Osteoblast (primary cell): ENCODE data around the gene HOXB1. TPM values are rescaled to one million over a fixed set of nuclear protein-coding genes. Genes with fewer than 3 reads are reported as not detected.
A peak's percentile ranks its signal among the peaks of the same experiment; 100 is the strongest.

Experiments
- DNase-seq: peaks from one replicate; pipeline ENCODE4 v3.0.0; 2011; ENCODE audit warnings: low spot score, mixed read lengths; ENCODE audit not compliant: insufficient read length; ENCODE audit errors: missing footprints
- H2AFZ ChIP-seq: 2 replicates; pipeline ENCODE4 v1.6.0; 2011; ENCODE audit warnings: mild to moderate bottlenecking, low read length
- H3K27ac ChIP-seq: 2 replicates; pipeline ENCODE4 v1.5.1; 2011; ENCODE audit warnings: mild to moderate bottlenecking, low read depth, low read length, moderate library complexity
- H3K27me3 ChIP-seq: 2 replicates; pipeline ENCODE4 v1.6.0; 2012; ENCODE audit warnings: mild to moderate bottlenecking, control low read depth, inconsistent platforms, low read length, moderate library complexity; ENCODE audit not compliant: insufficient read depth
- H3K36me3 ChIP-seq: 2 replicates; pipeline ENCODE4 v1.5.1; 2011; ENCODE audit warnings: mild to moderate bottlenecking, low read length, control low read depth, moderate library complexity; ENCODE audit not compliant: insufficient read depth
- H3K4me1 ChIP-seq: 2 replicates; pipeline ENCODE4 v1.5.1; 2011; ENCODE audit warnings: mild to moderate bottlenecking, low read length, control low read depth, moderate library complexity; ENCODE audit not compliant: insufficient read depth
- H3K4me2 ChIP-seq: 2 replicates; pipeline ENCODE4 v1.6.0; 2011; ENCODE audit warnings: mild to moderate bottlenecking, low read length; ENCODE audit not compliant: insufficient read depth
- H3K4me3 ChIP-seq: fragments of 200-600 bp; sonication (generic); 3 replicates; pipeline ENCODE4 v1.5.1; 2012; ENCODE audit warnings: mild to moderate bottlenecking, low read length, inconsistent platforms; ENCODE audit not compliant: insufficient read depth
- H3K79me2 ChIP-seq: 2 replicates; pipeline ENCODE4 v1.6.0; 2012; ENCODE audit warnings: mild to moderate bottlenecking, low read length, control low read depth, inconsistent platforms; ENCODE audit not compliant: insufficient read depth
- H3K9me3 ChIP-seq: 2 replicates; pipeline ENCODE4 v1.5.1; 2011; ENCODE audit warnings: low read depth, low read length, control low read depth
- H4K20me1 ChIP-seq: 2 replicates; pipeline ENCODE4 v1.6.0; 2012; ENCODE audit warnings: mild to moderate bottlenecking, low read length, control low read depth; ENCODE audit not compliant: insufficient read depth
- total RNA-seq: library from RNA; depleted of rRNA; stranded (reverse); fragments of >200 nt; gene quantifications from 2 replicates; pipeline ENCODE4 v1.2.3, GENCODE V29; 2012
- TF ChIP-seq, protein P1 (sequence below): IDR thresholded peaks from 2 replicates; pipeline ENCODE4 v1.5.1; 2011; ENCODE audit warnings: mild to moderate bottlenecking, low read depth, low read length, moderate library complexity; ENCODE audit errors: extremely low read depth

Gene HOXB1
- total RNA-seq, 1 donor = not detected

DNA sequence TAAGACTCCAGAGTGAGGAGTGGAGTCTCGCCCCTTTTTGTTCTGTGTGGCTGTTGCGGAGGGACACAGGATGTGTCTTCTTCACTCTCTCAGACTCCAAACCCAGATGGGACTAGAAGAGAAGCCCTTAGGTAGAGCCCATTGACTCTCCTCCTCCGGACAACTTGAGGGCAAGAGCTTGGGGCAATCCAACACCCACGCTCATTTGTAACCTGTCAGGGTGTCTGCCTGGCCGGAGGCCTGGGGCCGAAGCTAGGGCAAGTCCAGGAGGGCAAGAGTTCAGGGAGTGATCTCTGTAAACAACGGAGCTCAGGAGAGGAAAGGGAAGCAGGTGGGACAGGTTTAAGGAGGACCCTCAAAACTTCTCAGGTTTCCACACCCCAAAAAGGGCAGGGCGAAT lies 1.4 kb upstream of the HOXB1 start:
- no peaks in the 10 kb centered on the region for H3K9me3 ChIP-seq
- no peak overlapping the region for H3K4me3 ChIP-seq
- no peak for DNase-seq
- H2AFZ ChIP-seq = no peak overlapping the region
- H3K4me2 ChIP-seq = no peak overlapping the region
- H3K27ac ChIP-seq = no peak overlapping the region
- H4K20me1 ChIP-seq = no peaks in the 10 kb centered on the region
- H3K36me3 ChIP-seq = no peaks in the 10 kb centered on the region
- peaks cover 44% of the 10 kb centered on the region for H3K27me3 ChIP-seq
- TF ChIP-seq, protein P1, sequence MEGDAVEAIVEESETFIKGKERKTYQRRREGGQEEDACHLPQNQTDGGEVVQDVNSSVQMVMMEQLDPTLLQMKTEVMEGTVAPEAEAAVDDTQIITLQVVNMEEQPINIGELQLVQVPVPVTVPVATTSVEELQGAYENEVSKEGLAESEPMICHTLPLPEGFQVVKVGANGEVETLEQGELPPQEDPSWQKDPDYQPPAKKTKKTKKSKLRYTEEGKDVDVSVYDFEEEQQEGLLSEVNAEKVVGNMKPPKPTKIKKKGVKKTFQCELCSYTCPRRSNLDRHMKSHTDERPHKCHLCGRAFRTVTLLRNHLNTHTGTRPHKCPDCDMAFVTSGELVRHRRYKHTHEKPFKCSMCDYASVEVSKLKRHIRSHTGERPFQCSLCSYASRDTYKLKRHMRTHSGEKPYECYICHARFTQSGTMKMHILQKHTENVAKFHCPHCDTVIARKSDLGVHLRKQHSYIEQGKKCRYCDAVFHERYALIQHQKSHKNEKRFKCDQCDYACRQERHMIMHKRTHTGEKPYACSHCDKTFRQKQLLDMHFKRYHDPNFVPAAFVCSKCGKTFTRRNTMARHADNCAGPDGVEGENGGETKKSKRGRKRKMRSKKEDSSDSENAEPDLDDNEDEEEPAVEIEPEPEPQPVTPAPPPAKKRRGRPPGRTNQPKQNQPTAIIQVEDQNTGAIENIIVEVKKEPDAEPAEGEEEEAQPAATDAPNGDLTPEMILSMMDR = no peak
- no peaks in the 10 kb centered on the region for H3K79me2 ChIP-seq
- H3K4me1 ChIP-seq = no peaks in the 10 kb centered on the region

DNA sequence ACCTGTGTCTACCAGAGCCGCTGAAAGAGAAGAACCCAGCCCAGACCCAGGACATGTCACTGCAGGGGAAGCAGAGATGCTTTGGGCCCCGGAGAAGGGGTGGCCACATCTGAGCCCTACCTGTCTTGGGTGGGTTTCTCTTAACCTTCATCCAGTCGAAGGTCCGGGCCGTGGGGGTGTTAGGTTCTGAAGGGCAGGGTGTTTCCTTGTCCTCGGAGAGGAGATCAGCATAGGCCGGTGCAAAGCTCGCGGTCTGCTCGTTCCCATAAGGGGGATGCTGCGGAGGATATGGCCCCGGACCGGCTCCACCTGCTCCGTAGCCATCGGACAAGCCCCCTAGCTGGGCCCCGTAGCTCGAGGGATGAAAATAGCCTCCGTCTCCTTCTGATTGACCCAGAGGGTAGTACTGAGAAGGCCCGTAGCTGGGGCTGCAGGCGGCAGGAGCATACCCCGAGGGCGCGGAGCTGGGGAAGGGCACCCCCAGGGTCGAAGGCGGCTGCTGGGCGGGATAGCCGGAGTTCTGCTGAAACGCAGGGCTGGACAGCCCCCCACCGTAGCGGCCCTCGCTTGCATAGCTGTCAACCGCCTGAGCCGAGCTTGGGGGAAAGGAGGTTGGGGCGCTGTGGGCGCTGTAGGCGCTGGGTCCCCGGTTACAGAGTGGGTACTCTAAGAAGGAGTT lies 464 bp downstream of the HOXB1 start:
- H3K27me3 ChIP-seq = peaks cover 54% of the 10 kb centered on the region
- no peaks in the 10 kb centered on the region for H3K9me3 ChIP-seq
- no peak overlapping the region for H3K4me2 ChIP-seq
- H3K4me3 ChIP-seq = no peak overlapping the region
- TF ChIP-seq, protein P1 = no peak
- no peaks in the 10 kb centered on the region for H4K20me1 ChIP-seq
- H3K27ac ChIP-seq = no peak overlapping the region
- H3K36me3 ChIP-seq = no peaks in the 10 kb centered on the region
- H3K4me1 ChIP-seq = no peaks in the 10 kb centered on the region
- no peak overlapping the region for H2AFZ ChIP-seq
- peak; percentile 57 for DNase-seq
- H3K79me2 ChIP-seq = no peaks in the 10 kb centered on the region

DNA sequence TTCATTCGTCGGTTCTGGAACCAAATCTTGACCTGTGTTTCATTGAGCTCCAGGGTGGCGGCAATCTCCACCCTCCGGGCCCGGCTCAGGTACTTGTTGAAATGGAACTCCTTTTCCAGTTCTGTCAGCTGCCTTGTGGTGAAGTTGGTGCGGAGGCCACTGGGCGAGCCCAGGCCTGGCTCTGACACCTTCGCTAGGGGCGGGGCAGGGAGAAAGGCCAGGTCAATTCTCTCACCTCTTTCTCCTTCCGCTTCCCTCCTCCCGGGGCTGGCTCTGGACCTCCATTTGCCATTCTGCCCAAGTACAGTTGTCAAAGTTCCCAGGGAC lies 1.2 kb downstream of the HOXB1 start:
- no peaks in the 10 kb centered on the region for H3K36me3 ChIP-seq
- no peaks in the 10 kb centered on the region for H4K20me1 ChIP-seq
- peak; percentile 36 for DNase-seq
- H3K79me2 ChIP-seq = no peaks in the 10 kb centered on the region
- H3K27ac ChIP-seq = no peak overlapping the region
- no peak overlapping the region for H3K4me2 ChIP-seq
- TF ChIP-seq, protein P1 = no peak
- no peaks in the 10 kb centered on the region for H3K9me3 ChIP-seq
- no peaks in the 10 kb centered on the region for H3K4me1 ChIP-seq
- H3K27me3 ChIP-seq = peaks cover 59% of the 10 kb centered on the region
- no peak overlapping the region for H2AFZ ChIP-seq
- no peak overlapping the region for H3K4me3 ChIP-seq

DNA sequence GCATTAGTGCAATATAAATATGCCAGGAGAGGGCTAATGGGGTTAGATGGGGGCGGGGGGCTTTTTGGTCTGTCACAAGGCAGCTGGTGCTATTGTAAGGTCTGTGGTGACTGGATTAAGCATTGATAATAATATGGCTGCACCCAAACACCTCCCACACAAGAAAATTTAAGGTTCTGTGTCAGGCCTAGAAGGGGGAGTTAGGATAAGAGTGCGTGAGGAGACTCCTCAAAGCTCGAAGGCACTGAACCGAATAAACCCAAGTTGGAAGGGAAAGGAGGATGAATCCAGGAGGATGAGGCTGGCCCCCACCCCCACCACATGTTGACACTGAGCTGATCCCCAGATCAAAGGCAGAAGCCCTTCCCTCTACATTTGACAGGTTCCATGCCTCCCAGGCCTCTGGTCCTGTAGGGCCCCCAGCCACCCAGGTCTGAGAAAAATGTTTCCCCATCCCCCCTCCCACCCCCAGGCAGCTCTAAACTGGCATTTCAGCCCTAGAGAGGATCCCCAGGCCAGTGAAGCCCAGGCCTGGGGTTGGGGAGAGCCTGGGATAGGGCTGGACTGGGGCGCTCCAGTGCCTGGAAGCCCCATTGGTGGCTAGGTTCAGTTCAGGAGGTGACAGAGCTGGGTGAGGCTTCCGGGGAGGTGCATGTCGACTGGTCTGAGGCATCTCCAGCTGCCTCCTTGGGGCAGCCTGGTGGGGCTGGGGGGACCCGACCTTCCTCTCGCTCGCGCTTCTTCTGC lies 1.7 kb downstream of the HOXB1 start:
- no peak overlapping the region for H3K4me3 ChIP-seq
- no peaks in the 10 kb centered on the region for H3K36me3 ChIP-seq
- no peak overlapping the region for H3K4me2 ChIP-seq
- TF ChIP-seq, protein P1 = no peak
- DNase-seq = peak; percentile 32
- H3K27me3 ChIP-seq = peaks cover 58% of the 10 kb centered on the region
- H3K27ac ChIP-seq = no peak overlapping the region
- no peak overlapping the region for H2AFZ ChIP-seq
- no peaks in the 10 kb centered on the region for H3K4me1 ChIP-seq
- H3K79me2 ChIP-seq = no peaks in the 10 kb centered on the region
- no peaks in the 10 kb centered on the region for H4K20me1 ChIP-seq
- H3K9me3 ChIP-seq = no peaks in the 10 kb centered on the region
